ENCODE results near the gene RAP2C. TPM values are rescaled to one million over a fixed set of nuclear protein-coding genes. Genes with fewer than 3 reads are reported as not detected.

The RAP2C gene
- total RNA-seq, 2 experiments from 2014 or later = 27.4 to 32.2 TPM

- CTCF ChIA-PET = no interaction called here
Measured at GRCh38 chrX:132193872-132194574, 25.2 kb downstream of the RAP2C start.

GRCh38 chrX:132191938-132192337 lies 27.3 kb downstream of the RAP2C start:
- H3K27ac Mint-ChIP-seq = no peak overlapping the region
- ATAC-seq (no peak), DNase-seq (no peak)
- no peaks in the 10 kb centered on the region for H3K4me1 Mint-ChIP-seq (ENCODE audit: low read depth)
- H3K27me3 Mint-ChIP-seq (ENCODE audit: low read depth) = no peaks in the 10 kb centered on the region
- no peaks in the 10 kb centered on the region for H3K9me3 Mint-ChIP-seq (ENCODE audit: insufficient read depth)
- no peak overlapping the region for H3K4me3 Mint-ChIP-seq
- POLR2A ChIA-PET = no interaction called here
- no peaks in the 10 kb centered on the region for H3K36me3 Mint-ChIP-seq (ENCODE audit: low read depth)
- CTCF ChIA-PET = no interaction called here

More at GRCh38 chrX:132193872-132194574, 25.2 kb downstream of the RAP2C start:
- ATAC-seq = no peak
- Mint-ChIP-seq H3K9me3 (ENCODE audit: insufficient read depth) (no peaks in the 10 kb centered on the region), H3K36me3 (ENCODE audit: low read depth) (no peaks in the 10 kb centered on the region), H3K27me3 (ENCODE audit: low read depth) (no peaks in the 10 kb centered on the region), H3K4me3 (no peak overlapping the region), H3K4me1 (ENCODE audit: low read depth) (no peaks in the 10 kb centered on the region), H3K27ac (no peak overlapping the region)
- POLR2A ChIA-PET = no interaction called here
- DNase-seq = no peak

- no peak overlapping the region for H3K27ac Mint-ChIP-seq
- H3K36me3 Mint-ChIP-seq (ENCODE audit: low read depth) = no peaks in the 10 kb centered on the region
- CTCF ChIA-PET = interaction anchor here (0.6 to 0.7 kb wide), 2 partner anchors 102 to 298 kb away, joined by 3 read pairs; no protein-coding TSS in a partner anchor
- no peaks in the 10 kb centered on the region for H3K9me3 Mint-ChIP-seq (ENCODE audit: insufficient read depth)
- POLR2A ChIA-PET = no interaction called here
- H3K27me3 Mint-ChIP-seq (ENCODE audit: low read depth) = no peaks in the 10 kb centered on the region
- DNase-seq (no peak), ATAC-seq (no peak)
- no peak overlapping the region for H3K4me3 Mint-ChIP-seq
- no peaks in the 10 kb centered on the region for H3K4me1 Mint-ChIP-seq (ENCODE audit: low read depth)
Measured at GRCh38 chrX:132188175-132188574, 31.1 kb downstream of the RAP2C start.

- ATAC-seq (no peak), DNase-seq (no peak)
- CTCF ChIA-PET = no interaction called here
- Mint-ChIP-seq H3K36me3 (ENCODE audit: low read depth) (no peaks in the 10 kb centered on the region), H3K27me3 (ENCODE audit: low read depth) (no peaks in the 10 kb centered on the region), H3K27ac (no peak overlapping the region), H3K4me3 (no peak overlapping the region), H3K9me3 (ENCODE audit: insufficient read depth) (no peaks in the 10 kb centered on the region), H3K4me1 (ENCODE audit: low read depth) (no peaks in the 10 kb centered on the region)
- POLR2A ChIA-PET = no interaction called here
Measured at GRCh38 chrX:132187451-132187850, 31.8 kb downstream of the RAP2C start.

GRCh38 chrX:132184871-132185270 lies 34.4 kb downstream of the RAP2C start:
- no peak overlapping the region for H3K27ac Mint-ChIP-seq
- no peak for ATAC-seq
- no peak for DNase-seq
- H3K4me3 Mint-ChIP-seq = no peak overlapping the region
- H3K27me3 Mint-ChIP-seq (ENCODE audit: low read depth) = no peaks in the 10 kb centered on the region
- no peaks in the 10 kb centered on the region for H3K36me3 Mint-ChIP-seq (ENCODE audit: low read depth)
- CTCF ChIA-PET = no interaction called here
- POLR2A ChIA-PET = no interaction called here
- no peaks in the 10 kb centered on the region for H3K4me1 Mint-ChIP-seq (ENCODE audit: low read depth)
- H3K9me3 Mint-ChIP-seq (ENCODE audit: insufficient read depth) = no peaks in the 10 kb centered on the region

GRCh38 chrX:132181364-132181763 lies 37.9 kb downstream of the RAP2C start:
- ATAC-seq (no peak), DNase-seq (no peak)
- ChIA-PET CTCF (no interaction called here), POLR2A (no interaction called here)
- Mint-ChIP-seq H3K9me3 (ENCODE audit: insufficient read depth) (no peaks in the 10 kb centered on the region), H3K27ac (no peak overlapping the region), H3K36me3 (ENCODE audit: low read depth) (no peaks in the 10 kb centered on the region), H3K4me1 (ENCODE audit: low read depth) (no peaks in the 10 kb centered on the region), H3K27me3 (ENCODE audit: low read depth) (no peaks in the 10 kb centered on the region), H3K4me3 (no peak overlapping the region)

GRCh38 chrX:132180929-132181328 lies 38.3 kb downstream of the RAP2C start:
- no peaks in the 10 kb centered on the region for H3K4me1 Mint-ChIP-seq (ENCODE audit: low read depth)
- no peak overlapping the region for H3K4me3 Mint-ChIP-seq

GRCh38 chrX:132173647-132174046 lies 45.6 kb downstream of the RAP2C start:
- Mint-ChIP-seq H3K4me3 (no peak overlapping the region), H3K9me3 (ENCODE audit: insufficient read depth) (no peaks in the 10 kb centered on the region), H3K27me3 (ENCODE audit: low read depth) (no peaks in the 10 kb centered on the region), H3K4me1 (ENCODE audit: low read depth) (no peaks in the 10 kb centered on the region), H3K36me3 (ENCODE audit: low read depth) (no peaks in the 10 kb centered on the region), H3K27ac (no peak overlapping the region)
- no peak for DNase-seq
- ATAC-seq = no peak
- POLR2A ChIA-PET = no interaction called here
- CTCF ChIA-PET = no interaction called here

More at GRCh38 chrX:132180929-132181328, 38.3 kb downstream of the RAP2C start:
- no peaks in the 10 kb centered on the region for H3K36me3 Mint-ChIP-seq (ENCODE audit: low read depth)
- ChIA-PET CTCF (no interaction called here), POLR2A (no interaction called here)
- DNase-seq (no peak), ATAC-seq (no peak)
- no peak overlapping the region for H3K27ac Mint-ChIP-seq
- H3K9me3 Mint-ChIP-seq (ENCODE audit: insufficient read depth) = no peaks in the 10 kb centered on the region
- no peaks in the 10 kb centered on the region for H3K27me3 Mint-ChIP-seq (ENCODE audit: low read depth)

- DNase-seq = no peak
- ChIA-PET CTCF (interaction anchor here (2.9 kb wide), 1 partner anchor 48 kb away, joined by 7 read pairs; the partner anchor contains the start of gene RAP2C), POLR2A (no interaction called here)
- Mint-ChIP-seq H3K4me3 (no peak overlapping the region), H3K27me3 (ENCODE audit: low read depth) (no peaks in the 10 kb centered on the region), H3K36me3 (ENCODE audit: low read depth) (no peaks in the 10 kb centered on the region), H3K4me1 (ENCODE audit: low read depth) (no peaks in the 10 kb centered on the region), H3K9me3 (ENCODE audit: insufficient read depth) (no peaks in the 10 kb centered on the region), H3K27ac (no peak overlapping the region)
- ATAC-seq = no peak
Measured at GRCh38 chrX:132171881-132172280, 47.4 kb downstream of the RAP2C start.

- ChIA-PET POLR2A (no interaction called here), CTCF (interaction anchor here (2.9 kb wide), 1 partner anchor 49 kb away, joined by 7 read pairs; the partner anchor contains the start of gene RAP2C)
- DNase-seq (no peak), ATAC-seq (no peak)
- H3K36me3 Mint-ChIP-seq (ENCODE audit: low read depth) = no peaks in the 10 kb centered on the region
- H3K4me1 Mint-ChIP-seq (ENCODE audit: low read depth) = no peaks in the 10 kb centered on the region
- H3K27ac Mint-ChIP-seq = no peak overlapping the region
- H3K4me3 Mint-ChIP-seq = no peak overlapping the region
- H3K27me3 Mint-ChIP-seq (ENCODE audit: low read depth) = no peaks in the 10 kb centered on the region
- no peaks in the 10 kb centered on the region for H3K9me3 Mint-ChIP-seq (ENCODE audit: insufficient read depth)
Measured at GRCh38 chrX:132171478-132171877, 47.8 kb downstream of the RAP2C start.

- CTCF ChIA-PET = no interaction called here
- no peak for DNase-seq
- no peaks in the 10 kb centered on the region for H3K4me1 Mint-ChIP-seq (ENCODE audit: low read depth)
Measured at GRCh38 chrX:132169554-132169953, 49.7 kb downstream of the RAP2C start.

GRCh38 chrX:132165651-132166050 lies 53.6 kb downstream of the RAP2C start:
- POLR2A ChIA-PET = no interaction called here
- ATAC-seq = no peak

More at GRCh38 chrX:132169554-132169953, 49.7 kb downstream of the RAP2C start:
- H3K27ac Mint-ChIP-seq = no peak overlapping the region
- no peaks in the 10 kb centered on the region for H3K27me3 Mint-ChIP-seq (ENCODE audit: low read depth)
- no peaks in the 10 kb centered on the region for H3K9me3 Mint-ChIP-seq (ENCODE audit: insufficient read depth)
- ATAC-seq = no peak
- H3K36me3 Mint-ChIP-seq (ENCODE audit: low read depth) = no peaks in the 10 kb centered on the region
- POLR2A ChIA-PET = no interaction called here
- H3K4me3 Mint-ChIP-seq = no peak overlapping the region

GRCh38 chrX:132165005-132165404 lies 54.2 kb downstream of the RAP2C start:
- H3K9me3 Mint-ChIP-seq (ENCODE audit: insufficient read depth) = no peaks in the 10 kb centered on the region
- H3K4me3 Mint-ChIP-seq = no peak overlapping the region
- H3K4me1 Mint-ChIP-seq (ENCODE audit: low read depth) = no peaks in the 10 kb centered on the region
- ATAC-seq (no peak), DNase-seq (no peak)
- H3K36me3 Mint-ChIP-seq (ENCODE audit: low read depth) = no peaks in the 10 kb centered on the region
- H3K27me3 Mint-ChIP-seq (ENCODE audit: low read depth) = no peaks in the 10 kb centered on the region
- ChIA-PET POLR2A (no interaction called here), CTCF (no interaction called here)
- H3K27ac Mint-ChIP-seq = no peak overlapping the region

More at GRCh38 chrX:132165651-132166050, 53.6 kb downstream of the RAP2C start:
- Mint-ChIP-seq H3K36me3 (ENCODE audit: low read depth) (no peaks in the 10 kb centered on the region), H3K4me1 (ENCODE audit: low read depth) (no peaks in the 10 kb centered on the region), H3K27ac (no peak overlapping the region), H3K27me3 (ENCODE audit: low read depth) (no peaks in the 10 kb centered on the region), H3K9me3 (ENCODE audit: insufficient read depth) (no peaks in the 10 kb centered on the region), H3K4me3 (no peak overlapping the region)
- no peak for DNase-seq
- CTCF ChIA-PET = no interaction called here

All from activated CD8-positive, alpha-beta T cell treated with anti-CD3 and anti-CD28 coated beads, Interleukin-2, amount 10 ng/mL, durations not matched to agents 7 days and 5 days (primary cell).